Measurements from ENCODE around the gene KCNIP4.
"Not testable (repeated sequence)": the region's sequence is repeated elsewhere in the genome, so short reads cannot be mapped to it uniquely, and the experiment has no call there.

The KCNIP4 gene

DNA sequence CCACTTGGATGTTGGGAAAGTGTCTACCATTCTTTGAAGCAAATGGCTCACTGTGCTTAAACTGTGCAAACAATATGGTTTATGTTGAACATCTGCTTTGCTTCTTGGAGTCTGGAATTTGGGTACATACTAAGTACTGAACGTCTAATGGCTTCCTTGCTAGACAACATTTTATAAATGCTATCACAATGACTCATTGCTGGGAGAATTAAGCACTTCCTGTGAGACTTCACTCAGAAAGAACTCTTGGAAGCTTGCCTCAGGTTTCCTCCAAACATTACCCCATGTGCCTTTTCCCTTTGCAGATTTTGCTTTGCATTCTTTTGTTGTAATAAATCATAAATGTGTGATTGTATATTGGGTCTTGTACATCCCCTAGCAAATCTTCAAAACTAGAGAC, 1108.6 kb downstream of the KCNIP4 start:
- Histone ChIP-seq H3K4me3 (no peak overlapping the region), H3K4me1 (no peaks in the 10 kb centered on the region; the same call in 1 of the 2 replicates), H3K36me3 (replicated peaks) (no peaks in the 10 kb centered on the region), H3K27me3 (ENCODE audit: low read depth) (no peaks in the 10 kb centered on the region; the same call in 1 of the 2 replicates), H3K9me3 (no peaks in the 10 kb centered on the region)
- in situ Hi-C loops (cut with MboI; ENCODE audit: low sequenced_read_pairs), result no loop called here
- no peak for DNase-seq (ENCODE audit: low spot score in 2 of 2)

DNA sequence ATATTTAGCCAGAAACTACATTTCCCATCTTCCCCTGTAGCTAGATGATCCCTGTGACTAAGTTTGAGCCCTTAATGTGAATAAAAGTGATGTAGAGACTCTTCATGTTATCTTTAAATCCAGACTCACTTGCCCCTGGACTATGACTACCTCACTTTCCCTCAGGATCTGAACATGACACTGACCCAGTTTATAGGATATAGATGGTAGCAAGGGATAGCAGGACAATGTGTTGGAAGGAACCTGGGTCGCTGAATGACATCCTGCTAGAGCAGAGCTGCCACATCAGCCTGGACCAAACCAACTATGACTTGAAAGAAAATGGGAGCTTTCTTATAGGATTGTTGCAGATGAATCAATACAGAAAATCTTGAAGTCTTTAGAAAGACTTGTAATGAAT, 1110.1 kb downstream of the KCNIP4 start:
- no peaks in the 10 kb centered on the region; the same call in 1 of the 2 replicates for H3K27me3 ChIP-seq (ENCODE audit: low read depth)
- H3K36me3 ChIP-seq (replicated peaks), result no peaks in the 10 kb centered on the region
- in situ Hi-C loops (cut with MboI; ENCODE audit: low sequenced_read_pairs), result no loop called here
- H3K4me1 ChIP-seq, result no peaks in the 10 kb centered on the region
- no peak for DNase-seq (ENCODE audit: low spot score in 2 of 2)
- no peaks in the 10 kb centered on the region for H3K9me3 ChIP-seq
- H3K4me3 ChIP-seq, result no peak overlapping the region

DNA sequence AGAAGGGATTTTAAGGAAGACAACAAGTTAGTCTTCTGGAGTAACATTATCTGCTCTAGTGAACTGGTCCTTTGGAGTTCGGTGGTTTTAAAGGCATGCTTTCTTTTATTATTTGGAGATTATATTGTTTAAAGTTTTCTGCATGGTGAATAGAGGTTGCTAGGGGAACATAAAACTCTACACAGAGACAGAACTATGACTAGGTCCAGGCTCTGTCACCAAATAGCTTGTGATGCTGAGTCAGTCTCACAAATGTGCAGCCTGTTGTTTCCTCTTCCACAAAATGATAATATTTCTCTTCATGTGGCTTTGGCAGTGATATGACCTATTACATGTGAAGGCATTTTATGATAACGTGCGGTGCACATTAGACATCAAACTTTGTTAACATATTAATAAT, 1115.7 kb downstream of the KCNIP4 start:
- Histone ChIP-seq H3K9me3 (no peaks in the 10 kb centered on the region), H3K27me3 (ENCODE audit: low read depth) (no peaks in the 10 kb centered on the region), H3K4me3 (no peak overlapping the region), H3K36me3 (replicated peaks) (no peaks in the 10 kb centered on the region), H3K4me1 (no peaks in the 10 kb centered on the region)
- in situ Hi-C loops (cut with MboI; ENCODE audit: low sequenced_read_pairs), result no loop called here
- no peak for DNase-seq (ENCODE audit: low spot score in 2 of 2)

DNA sequence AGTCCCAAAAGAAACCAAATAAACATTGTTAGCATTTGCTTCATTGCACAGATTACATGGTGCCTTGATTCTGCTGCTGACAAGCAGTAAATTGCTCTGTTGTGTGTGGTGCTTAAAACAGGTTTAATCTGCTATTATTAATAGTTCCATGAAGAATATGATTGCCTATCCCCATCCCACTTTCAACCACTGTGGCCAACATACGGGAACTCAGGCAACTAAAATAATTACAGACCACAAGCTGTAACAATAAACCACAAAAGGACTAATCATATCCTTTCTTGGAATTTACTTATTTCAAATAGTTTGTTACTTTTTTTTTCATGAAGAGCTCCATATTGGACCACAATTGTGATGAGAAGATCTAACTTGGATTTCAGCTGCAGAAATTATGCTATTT, 1116.8 kb downstream of the KCNIP4 start:
- in situ Hi-C loops (cut with MboI; ENCODE audit: low sequenced_read_pairs), result no loop called here
- H3K27me3 ChIP-seq (ENCODE audit: low read depth), result no peaks in the 10 kb centered on the region
- no peak for DNase-seq (ENCODE audit: low spot score in 2 of 2)
- no peaks in the 10 kb centered on the region for H3K4me1 ChIP-seq
- no peaks in the 10 kb centered on the region for H3K36me3 ChIP-seq (replicated peaks)
- no peak overlapping the region for H3K4me3 ChIP-seq
- no peaks in the 10 kb centered on the region for H3K9me3 ChIP-seq

DNA sequence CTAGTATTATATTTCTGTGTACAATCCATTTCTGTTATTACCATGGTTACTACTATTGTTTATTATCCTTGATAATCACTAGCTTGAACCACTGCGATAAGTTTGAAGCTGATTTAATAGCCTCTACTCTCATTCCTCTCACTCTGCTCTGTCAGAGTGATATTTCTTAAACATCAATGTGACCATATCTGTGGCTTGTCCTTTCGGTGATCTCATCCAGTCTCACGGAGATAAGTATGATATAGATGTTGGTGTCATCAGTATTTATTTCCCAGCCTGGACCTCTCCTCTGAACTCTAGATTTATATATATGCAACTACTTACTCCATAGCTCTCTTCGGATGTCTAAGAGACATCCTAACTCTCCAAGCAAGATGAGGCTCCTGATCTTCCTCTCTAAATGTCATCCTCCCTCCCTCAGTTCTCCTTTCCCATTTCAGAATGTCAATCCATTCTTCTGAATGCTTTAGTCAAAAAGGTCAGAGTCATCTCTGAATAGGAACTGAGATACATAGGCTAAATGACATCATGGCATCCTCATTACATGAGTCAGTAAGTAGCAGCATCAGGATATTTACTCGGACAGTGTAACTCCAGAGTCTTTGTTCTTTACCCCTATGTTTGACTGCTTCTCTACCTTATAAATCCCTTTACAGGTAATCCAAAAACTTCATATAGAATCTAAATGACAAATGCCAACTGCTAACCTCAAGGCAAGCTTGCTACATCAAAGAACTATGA, 1118.8 kb downstream of the KCNIP4 start:
- H3K4me1 ChIP-seq, result no peaks in the 10 kb centered on the region
- in situ Hi-C loops (cut with MboI; ENCODE audit: low sequenced_read_pairs), result no loop called here
- no peaks in the 10 kb centered on the region for H3K27me3 ChIP-seq (ENCODE audit: low read depth)
- H3K9me3 ChIP-seq, result no peaks in the 10 kb centered on the region
- H3K36me3 ChIP-seq (replicated peaks), result no peaks in the 10 kb centered on the region
- H3K4me3 ChIP-seq, result no peak overlapping the region
- no peak for DNase-seq (ENCODE audit: low spot score in 2 of 2)

DNA sequence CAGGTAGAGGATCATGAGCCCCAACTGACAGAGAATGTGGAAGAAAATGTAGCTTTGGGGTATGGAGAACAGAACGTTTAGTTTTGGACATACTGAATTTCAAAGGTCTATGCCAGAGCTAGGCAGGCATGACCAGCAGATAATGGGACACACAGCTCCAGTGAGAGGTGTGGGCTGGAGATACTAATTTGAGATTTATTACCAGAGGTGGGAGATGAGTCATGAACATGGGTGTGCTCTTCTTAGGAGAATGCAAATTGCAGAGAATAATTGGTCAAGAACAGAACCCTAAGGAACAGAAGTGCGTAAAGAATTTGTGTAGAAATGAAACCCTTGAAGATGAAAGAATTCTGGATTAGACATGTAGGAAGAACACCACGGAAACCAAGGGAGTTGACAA, 1123.1 kb downstream of the KCNIP4 start:
- Histone ChIP-seq H3K27me3 (ENCODE audit: low read depth) (no peaks in the 10 kb centered on the region), H3K36me3 (replicated peaks) (no peaks in the 10 kb centered on the region), H3K4me1 (no peaks in the 10 kb centered on the region), H3K4me3 (no peak overlapping the region), H3K9me3 (no peaks in the 10 kb centered on the region)
- in situ Hi-C loops (cut with MboI; ENCODE audit: low sequenced_read_pairs), result no loop called here
- DNase-seq (ENCODE audit: low spot score in 2 of 2), result no peak

DNA sequence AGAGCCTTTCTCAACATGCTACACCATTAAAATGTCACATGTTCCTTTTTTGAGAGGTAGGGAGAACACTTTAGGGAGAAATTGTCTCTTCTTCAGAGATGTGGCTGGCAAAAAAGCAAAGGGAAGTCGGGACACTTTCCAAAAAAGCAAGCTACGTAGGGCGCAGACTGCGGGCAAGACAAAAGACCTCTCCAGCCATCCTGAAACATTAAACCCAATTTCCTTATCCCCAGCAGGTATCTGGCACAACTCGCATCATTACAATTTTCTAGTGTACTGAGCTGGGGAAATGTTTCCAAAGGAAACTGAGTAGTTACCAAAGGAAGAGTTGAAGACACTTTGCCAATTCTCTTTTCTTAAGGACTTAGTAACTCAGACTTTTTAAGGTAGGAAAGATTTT, 1132.3 kb downstream of the KCNIP4 start:
- Histone ChIP-seq H3K4me1 (no peaks in the 10 kb centered on the region), H3K4me3 (no peak overlapping the region), H3K27me3 (ENCODE audit: low read depth) (peaks cover 14% of the 10 kb centered on the region), H3K9me3 (no peaks in the 10 kb centered on the region), H3K36me3 (replicated peaks) (no peaks in the 10 kb centered on the region)
- no peak for DNase-seq (ENCODE audit: low spot score in 2 of 2)
- in situ Hi-C loops (cut with MboI; ENCODE audit: low sequenced_read_pairs), result no loop called here

DNA sequence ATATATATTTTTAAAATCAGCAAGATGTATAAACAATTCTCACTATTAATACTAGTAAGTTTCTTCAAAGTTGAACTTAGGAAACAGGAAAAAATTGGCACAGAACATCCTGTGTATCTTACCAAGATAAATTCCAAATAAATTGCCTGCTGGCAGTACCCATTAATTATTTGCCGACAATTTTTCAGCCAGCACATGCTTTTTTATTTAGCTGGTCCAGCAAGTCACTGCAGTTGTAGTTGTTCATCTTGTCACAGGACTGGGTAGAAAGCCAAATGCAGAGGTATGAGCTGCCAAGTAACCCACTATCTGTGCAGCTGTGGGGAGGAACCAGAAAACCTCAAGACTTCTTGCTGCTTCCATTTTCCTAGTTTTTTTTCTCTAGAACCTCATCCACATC, 1134.9 kb downstream of the KCNIP4 start:
- no peak overlapping the region for H3K4me3 ChIP-seq
- H3K27me3 ChIP-seq (ENCODE audit: low read depth), result peaks cover 14% of the 10 kb centered on the region
- H3K9me3 ChIP-seq, result no peaks in the 10 kb centered on the region
- no peaks in the 10 kb centered on the region for H3K4me1 ChIP-seq
- no peak for DNase-seq (ENCODE audit: low spot score in 2 of 2)
- in situ Hi-C loops (cut with MboI; ENCODE audit: low sequenced_read_pairs), result no loop called here
- H3K36me3 ChIP-seq (replicated peaks), result no peaks in the 10 kb centered on the region

DNA sequence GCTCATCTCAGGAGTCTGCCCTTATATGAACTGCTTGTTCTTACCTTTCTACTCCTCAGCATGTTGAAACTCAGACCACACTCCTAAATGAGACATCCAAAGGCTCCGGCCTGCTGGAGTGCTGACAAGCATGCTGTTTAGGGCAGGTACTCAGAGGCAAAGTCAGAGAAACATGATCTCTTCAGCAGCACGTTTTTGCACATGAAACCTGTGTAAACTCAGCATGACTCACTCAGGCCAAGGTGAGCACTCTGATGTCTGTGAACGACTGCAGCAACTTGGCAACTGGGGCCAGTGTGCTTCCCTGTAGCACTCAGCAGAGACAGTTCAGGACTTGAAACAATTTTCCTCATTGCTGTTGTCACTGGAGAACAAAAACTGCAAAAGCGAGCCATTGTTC, 1138.8 kb downstream of the KCNIP4 start:
- peaks cover 7% of the 10 kb centered on the region; the same call in 1 of the 2 replicates for H3K27me3 ChIP-seq (ENCODE audit: low read depth)
- no peaks in the 10 kb centered on the region for H3K4me1 ChIP-seq
- in situ Hi-C loops (cut with MboI; ENCODE audit: low sequenced_read_pairs), result no loop called here
- no peak for DNase-seq (ENCODE audit: low spot score in 2 of 2)
- no peak overlapping the region for H3K4me3 ChIP-seq
- no peaks in the 10 kb centered on the region for H3K36me3 ChIP-seq (replicated peaks)
- no peaks in the 10 kb centered on the region for H3K9me3 ChIP-seq

DNA sequence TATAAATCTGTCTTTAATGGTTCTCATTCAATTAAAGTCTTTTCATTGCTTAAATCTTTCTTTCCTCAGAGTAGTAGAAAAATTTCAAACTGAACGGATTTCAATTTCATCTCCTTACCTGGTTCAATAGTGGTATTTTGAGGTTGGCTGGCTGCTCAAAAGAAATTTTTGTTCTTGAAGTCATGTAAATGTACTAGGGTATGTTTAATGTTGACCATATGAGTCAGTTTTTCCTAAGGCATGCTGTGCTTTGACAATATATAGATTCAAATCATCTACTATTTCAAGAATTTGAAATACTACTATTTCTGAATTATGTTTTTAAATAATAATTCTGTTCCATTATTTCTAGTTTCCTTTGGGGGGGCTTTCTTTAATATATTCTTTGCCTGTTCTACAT, 1142.9 kb downstream of the KCNIP4 start:
- Histone ChIP-seq H3K36me3 (replicated peaks) (no peaks in the 10 kb centered on the region), H3K4me3 (no peak overlapping the region), H3K4me1 (no peaks in the 10 kb centered on the region), H3K9me3 (no peaks in the 10 kb centered on the region), H3K27me3 (ENCODE audit: low read depth) (0 out of 2 replicates have a peak, but pooled peaks cover 2% of the 10 kb centered on the region)
- in situ Hi-C loops (cut with MboI; ENCODE audit: low sequenced_read_pairs), result no loop called here
- no peak for DNase-seq (ENCODE audit: low spot score in 2 of 2)

DNA sequence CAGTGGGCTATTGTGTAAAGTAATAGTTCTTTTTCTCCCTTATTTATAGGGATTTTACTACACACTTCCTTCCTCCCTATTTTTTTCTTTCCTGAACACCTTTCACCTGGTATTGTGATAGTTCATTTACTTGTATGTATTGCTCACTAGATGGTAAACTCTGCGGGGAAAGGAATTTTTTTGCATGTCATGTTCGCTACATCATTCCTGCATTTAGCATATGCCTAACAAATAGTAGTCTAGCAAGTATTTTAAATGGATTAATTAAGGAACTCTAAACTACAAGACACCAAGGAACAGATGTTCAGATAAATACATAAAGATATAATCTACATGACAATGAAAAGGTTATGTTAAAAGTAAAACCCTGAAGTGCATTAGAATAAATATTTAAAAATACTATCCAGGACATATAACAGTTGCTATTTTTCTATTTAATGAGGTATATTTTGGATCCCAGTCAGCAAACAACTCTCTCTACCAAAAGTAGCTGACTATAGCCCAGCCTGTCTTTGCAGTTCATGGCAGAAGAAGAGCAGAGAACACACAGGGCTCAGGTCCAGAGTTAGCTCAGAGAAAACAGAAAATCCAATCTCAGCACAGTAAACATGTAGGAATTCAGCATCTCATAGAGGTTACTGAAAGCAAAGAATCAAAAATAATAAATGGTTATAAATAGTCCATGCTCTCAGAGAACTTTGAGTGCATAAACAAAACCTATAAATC, 1160.5 kb downstream of the KCNIP4 start:
- Histone ChIP-seq H3K4me3 (no peak overlapping the region), H3K9me3 (no peaks in the 10 kb centered on the region), H3K36me3 (replicated peaks) (no peaks in the 10 kb centered on the region), H3K27me3 (ENCODE audit: low read depth) (no peaks in the 10 kb centered on the region), H3K4me1 (no peaks in the 10 kb centered on the region)
- in situ Hi-C loops (cut with MboI; ENCODE audit: low sequenced_read_pairs), result no loop called here
- no peak for DNase-seq (ENCODE audit: low spot score in 2 of 2)

DNA sequence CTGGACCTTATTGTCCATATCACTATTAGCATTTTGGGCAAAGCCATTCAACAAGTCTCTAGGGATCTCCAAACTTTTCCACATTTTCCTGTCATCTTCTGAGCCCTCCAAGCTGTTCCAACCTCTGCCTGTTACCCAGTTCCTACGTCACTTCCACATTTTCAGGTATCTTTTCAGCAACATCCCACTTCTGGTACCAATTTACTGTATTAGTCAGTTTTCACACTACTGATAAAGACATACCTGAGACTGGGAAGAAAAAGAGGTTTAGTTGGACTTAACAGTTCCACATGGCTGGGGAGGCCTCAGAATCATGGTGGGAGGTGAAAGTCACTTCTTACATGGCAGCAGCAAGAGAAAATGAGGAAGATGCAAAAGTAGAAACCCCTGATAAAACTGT, 1165.4 kb downstream of the KCNIP4 start:
- H3K9me3 ChIP-seq; in situ Hi-C loops (cut with MboI; ENCODE audit: low sequenced_read_pairs); H3K27me3 ChIP-seq (ENCODE audit: low read depth); H3K36me3 ChIP-seq (replicated peaks); H3K4me1 ChIP-seq; H3K4me3 ChIP-seq; DNase-seq (ENCODE audit: low spot score in 2 of 2): not testable (repeated sequence)

DNA sequence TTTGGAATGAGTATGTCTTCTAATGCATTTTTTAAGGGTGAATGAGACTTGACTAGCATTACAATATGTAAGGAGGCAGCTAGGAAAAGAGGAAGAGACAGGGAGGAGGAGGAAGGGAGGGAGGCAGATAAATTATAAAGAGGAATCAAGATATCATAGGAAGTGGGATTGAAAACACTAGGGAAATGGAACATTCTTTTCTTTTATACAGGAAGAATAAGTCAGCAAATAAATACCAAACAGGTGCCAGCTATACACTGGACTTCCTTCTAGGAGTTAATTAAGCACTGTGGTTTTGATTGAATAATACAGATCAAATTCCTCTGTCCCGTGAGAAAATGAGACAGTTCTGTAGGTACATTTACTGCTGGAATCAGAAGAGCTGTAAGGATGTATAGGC, 1169.7 kb downstream of the KCNIP4 start:
- peaks cover 10% of the 10 kb centered on the region; the same call in 1 of the 2 replicates for H3K27me3 ChIP-seq (ENCODE audit: low read depth)
- DNase-seq (ENCODE audit: low spot score in 2 of 2), result no peak
- H3K4me1 ChIP-seq, result no peaks in the 10 kb centered on the region
- no peaks in the 10 kb centered on the region for H3K36me3 ChIP-seq (replicated peaks)
- H3K9me3 ChIP-seq, result no peaks in the 10 kb centered on the region
- in situ Hi-C loops (cut with MboI; ENCODE audit: low sequenced_read_pairs), result no loop called here
- no peak overlapping the region for H3K4me3 ChIP-seq

DNA sequence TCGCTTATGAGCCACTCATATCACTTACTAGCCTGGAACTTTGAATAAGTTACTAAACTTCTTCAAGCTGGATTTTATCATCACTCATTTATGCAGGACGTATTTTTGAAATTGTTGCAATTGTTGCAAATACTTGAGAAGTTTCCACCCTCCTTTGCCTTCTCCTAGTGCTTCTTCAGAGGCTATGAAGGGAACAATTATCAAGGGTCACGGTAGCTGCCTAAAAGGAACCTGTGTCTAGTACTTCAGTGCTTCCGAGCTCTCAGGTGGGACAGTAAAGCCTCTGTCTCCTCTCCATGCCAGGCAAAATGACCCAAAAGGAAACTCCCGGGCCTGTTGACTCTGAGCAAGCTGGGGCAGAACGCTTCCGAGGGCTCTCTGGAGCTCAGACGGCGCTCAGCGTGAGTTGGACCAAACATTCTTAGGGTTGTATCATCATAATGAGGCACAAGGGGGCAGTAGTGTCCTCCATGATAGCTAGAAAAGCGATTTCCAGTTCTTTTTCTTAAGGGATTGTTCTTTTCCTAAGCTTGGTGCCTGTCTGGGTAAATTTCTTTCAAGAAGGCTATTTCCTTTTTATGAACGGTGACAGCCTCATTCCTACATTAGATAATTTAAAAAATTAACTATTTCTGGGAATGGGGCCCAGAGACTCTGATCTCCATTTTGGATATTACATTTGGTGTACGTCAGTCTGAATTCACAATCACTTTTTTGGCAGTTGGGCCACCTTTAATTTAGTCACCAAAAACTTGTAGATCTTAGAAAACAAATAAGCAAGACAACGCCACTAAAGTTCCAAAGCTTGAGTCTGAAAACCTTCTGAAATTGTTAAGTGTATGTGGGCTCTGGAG, 1175.2 kb downstream of the KCNIP4 start:
- H3K27me3 ChIP-seq (ENCODE audit: low read depth), result peaks cover 10% of the 10 kb centered on the region
- H3K9me3 ChIP-seq, result no peaks in the 10 kb centered on the region
- no peaks in the 10 kb centered on the region for H3K4me1 ChIP-seq
- no peaks in the 10 kb centered on the region for H3K36me3 ChIP-seq (replicated peaks)
- peak; percentile 62 to 70 for DNase-seq (ENCODE audit: low spot score in 2 of 2)
- in situ Hi-C loops (cut with MboI; ENCODE audit: low sequenced_read_pairs), result no loop called here
- H3K4me3 ChIP-seq, result no peak overlapping the region

Data from HAP-1 (cell line).